Fibroblast of the conjunctiva (primary cell): ENCODE results near the gene ZNF12.

Experiments used
- DNase-seq: peaks from one replicate; pipeline ENCODE4 v3.0.0-alpha.2; 2010; ENCODE audit warnings: low read depth

Gene ZNF12

GRCh38 chr7:6647541-6647940 lies 59.2 kb downstream of the ZNF12 start:
- DNase-seq: no peak

- DNase-seq: no peak
Observed at GRCh38 chr7:6647080-6647479, 59.7 kb downstream of the ZNF12 start.

DNA sequence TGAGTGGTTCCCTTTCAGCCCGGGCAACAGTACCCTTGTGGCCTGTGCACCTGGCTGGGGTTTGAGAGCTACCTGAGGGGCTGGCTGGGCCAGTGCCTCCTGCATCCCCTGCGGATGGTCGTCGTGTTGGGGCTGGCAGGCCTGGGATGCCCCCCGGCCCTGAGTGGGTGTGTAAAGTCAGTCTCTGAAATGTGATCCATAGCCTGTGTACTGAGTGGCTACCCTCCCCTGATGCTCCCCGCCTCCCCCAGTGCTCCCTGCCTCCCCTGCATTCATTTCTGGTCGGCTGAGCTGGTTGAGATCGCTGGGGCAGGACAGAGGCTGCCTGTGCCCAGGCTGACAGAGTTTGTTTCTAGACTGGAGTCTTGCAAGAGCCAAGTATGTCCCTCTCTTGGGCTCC lies 60.3 kb downstream of the ZNF12 start:
- DNase-seq: no peak

DNA sequence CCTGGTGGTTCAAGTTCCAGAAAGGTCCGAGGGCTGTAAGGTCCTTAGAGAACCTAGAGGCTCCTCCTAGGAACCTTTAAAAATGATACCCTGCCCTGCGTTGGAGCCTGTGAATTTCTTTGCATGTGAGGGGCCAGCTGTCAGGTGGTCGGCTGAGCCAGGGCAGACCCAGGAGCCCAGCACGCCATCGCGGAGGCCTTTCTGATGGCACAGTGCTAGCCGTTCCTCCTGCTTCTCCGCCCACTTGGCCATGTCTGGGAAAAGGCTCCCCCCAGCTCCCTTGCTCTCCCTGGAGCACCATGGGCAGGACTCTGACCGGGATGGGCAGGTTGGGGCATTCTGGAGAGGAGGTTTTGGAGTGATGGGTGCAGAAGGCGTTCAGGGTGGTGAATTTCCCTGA lies 62.0 kb downstream of the ZNF12 start:
- no peak for DNase-seq

DNA sequence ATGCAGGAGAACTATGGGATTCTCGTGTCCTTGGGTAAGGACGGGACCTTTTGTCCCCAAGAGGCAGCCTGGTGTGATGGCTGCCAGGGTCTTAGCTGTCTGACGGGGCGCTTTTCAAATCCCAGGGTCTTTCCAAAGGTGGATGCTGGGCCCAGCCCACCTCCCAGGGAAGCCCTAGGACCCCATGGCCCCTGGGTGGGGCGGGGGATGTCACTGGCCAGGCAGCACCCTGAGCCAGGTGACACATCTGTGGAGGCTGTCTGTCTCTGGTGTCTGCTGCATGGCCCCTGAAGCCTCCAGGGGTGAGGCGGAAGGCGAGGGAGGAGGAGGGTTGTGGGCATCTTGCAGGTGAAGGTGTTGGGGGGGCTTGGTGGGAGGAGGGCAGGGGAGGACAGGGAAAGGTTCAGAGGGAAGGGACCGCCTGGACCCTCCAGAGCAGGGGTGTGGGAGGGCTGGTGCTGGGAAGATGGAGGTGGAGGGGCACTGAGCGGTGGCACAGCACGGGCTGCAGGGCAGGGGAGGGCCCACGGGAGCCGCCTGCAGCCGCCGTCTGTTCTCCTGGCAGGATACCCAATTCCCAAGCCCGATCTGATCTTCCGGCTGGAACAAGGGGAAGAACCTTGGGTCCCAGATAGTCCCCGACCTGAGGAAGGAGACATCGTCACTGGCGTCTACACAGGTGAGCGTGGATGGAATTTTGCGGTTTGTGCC lies 62.7 kb downstream of the ZNF12 start:
- no peak for DNase-seq

DNA sequence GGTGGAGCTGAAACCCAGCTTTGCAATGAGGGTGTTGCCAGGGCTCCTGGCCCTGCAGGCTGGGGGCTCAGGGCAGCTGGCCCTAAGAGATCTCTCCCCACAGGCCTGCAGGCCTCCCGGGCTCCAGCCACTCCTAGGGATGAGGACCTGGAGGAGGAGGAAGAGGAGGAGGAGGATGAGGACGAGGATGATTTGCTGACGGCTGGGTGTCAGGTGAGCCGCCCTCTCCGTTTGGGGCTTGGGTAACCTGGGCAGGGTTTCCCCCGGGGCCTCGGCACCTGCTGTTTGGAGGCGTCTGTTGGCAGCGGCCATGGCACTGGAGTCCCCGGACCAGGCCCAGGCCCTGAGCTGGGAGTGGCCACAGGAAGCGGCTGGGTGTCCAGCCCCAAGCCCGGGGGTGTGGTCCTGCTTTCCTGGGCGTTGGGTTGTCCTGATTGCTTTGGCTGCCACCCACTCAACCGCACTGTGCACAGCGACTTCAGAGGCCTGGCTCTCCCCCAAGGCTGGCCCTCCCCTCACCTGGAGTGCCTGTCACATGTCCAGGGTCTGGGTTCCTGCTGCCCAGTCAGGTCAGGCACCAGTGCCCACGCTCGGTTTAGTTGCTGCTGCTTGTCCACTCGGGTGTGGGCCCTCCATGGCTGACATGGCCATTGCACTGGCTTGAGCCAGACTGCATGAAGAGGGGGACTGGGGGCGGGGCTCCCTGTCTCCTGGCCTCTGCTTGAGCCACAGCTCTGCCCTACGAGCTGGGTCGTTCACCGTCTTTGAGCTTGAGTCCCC lies 63.7 kb downstream of the ZNF12 start:
- DNase-seq: no peak

DNA sequence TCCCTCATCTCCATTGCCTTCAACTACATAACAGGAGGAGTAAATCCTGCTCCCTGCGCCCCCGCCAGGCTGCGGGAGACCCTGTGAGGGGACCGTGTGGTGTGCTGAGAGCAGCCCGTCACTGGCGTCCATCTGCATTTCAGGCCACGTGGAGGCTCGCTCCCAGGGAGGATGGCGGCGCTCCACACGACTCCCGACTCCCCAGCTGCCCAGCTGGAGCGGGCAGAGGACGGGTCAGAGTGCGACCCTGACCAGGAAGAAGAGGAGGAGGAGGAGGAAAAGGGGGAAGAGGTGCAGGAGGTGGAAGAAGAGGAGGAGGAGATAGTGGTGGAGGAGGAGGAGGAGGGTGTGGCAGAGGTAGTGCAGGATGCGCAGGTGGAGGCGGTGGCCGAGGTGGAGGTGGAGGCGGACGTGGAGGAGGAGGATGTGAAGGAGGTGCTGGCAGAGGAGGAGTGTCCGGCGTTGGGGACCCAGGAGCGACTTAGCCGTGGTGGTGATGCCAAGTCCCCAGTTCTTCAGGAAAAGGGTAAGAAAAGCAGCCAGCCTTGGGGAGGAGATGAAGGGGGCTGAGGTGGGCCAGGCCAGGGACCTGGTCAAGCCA lies 64.4 kb downstream of the ZNF12 start:
- no peak for DNase-seq

DNA sequence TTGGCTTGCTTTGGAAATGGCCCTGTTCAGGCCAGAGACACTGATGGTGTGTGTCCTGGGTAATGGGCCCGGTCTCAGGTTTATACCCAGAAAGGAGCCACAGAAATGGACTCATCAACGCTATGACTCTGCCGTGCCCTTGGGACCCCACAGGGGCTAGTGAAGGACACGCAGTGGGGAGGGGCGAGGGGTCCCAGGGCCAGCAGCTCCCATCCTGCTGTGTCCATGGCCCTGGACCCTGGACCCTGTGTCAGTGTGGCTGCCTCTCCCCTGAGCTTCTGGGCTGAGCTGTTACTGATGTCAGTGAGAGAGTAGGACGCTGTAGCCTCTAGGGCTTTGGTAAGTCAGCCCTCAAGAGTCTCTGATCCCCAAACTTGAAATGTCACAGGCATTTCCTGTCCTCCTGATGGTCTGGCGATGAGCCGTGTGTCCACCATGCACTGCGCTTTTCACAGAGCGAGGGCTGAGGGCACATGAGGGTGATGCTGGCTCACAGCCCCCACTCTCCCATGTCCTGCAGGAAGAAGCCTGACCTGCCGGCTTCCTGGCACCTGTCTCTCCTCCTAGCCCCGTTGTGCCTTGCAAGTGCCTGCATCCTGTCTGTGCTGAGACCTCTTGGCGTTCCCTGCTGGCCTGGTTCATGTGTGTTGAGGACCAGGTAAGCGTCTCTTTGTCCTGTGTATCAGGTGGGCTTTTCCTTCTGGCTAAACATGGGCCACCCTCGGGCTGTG lies 65.3 kb downstream of the ZNF12 start:
- no peak for DNase-seq

- peak; percentile 36 for DNase-seq
Observed at GRCh38 chr7:6640246-6640721, 66.5 kb downstream of the ZNF12 start.

GRCh38 chr7:6639627-6640026 lies 67.1 kb downstream of the ZNF12 start:
- no peak for DNase-seq

DNA sequence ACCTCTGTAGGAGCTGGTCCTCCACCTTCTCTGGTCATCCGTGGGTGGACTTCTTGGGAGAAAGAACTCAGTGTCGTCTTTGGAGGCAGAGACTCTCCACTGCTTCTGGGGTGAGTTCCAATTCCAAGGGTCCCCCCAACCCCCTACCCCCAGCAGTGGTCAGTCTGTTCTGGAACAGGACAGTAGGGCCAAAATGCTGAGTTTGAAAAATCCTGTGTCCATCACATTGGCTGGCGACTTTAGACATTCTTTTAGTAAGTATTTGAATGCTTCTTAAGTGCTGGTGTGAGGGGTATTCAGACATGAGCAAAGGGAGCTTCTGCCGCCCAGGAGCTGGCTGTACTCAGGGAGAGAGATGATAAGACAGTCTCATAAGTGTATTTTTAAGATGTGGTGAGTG lies 67.7 kb downstream of the ZNF12 start:
- no peak for DNase-seq
